Pulmonary artery endothelial cell (primary cell): ENCODE results near the gene OPN1MW. TPM values are rescaled to one million over a fixed set of nuclear protein-coding genes. Genes with fewer than 3 reads are reported as not detected.
"Not testable (repeated sequence)": the region's sequence is repeated elsewhere in the genome, so short reads cannot be mapped to it uniquely, and the experiment has no call there.

Experiments used
- DNase-seq: peaks from one replicate; pipeline ENCODE4 v3.0.0-alpha.2; 2011; ENCODE audit warnings: low read depth, low spot score
- total RNA-seq: library from RNA; depleted of rRNA; stranded (reverse); fragments of >200 nt; gene quantifications from 2 replicates; pipeline ENCODE4 v1.2.3, GENCODE V29; 2014

The OPN1MW gene
- total RNA-seq = not detected in 2 replicates

GRCh38 chrX:154182296-154182695 lies at the start of gene OPN1MW:
TSS of gene OPN1MW (plus strand) at chrX:154182596. CDS start at chrX:154182678, 82 bp downstream.
- DNase-seq = not testable (repeated sequence)

GRCh38 chrX:154135458-154136229 lies 46.8 kb upstream of the OPN1MW start:
- DNase-seq = no peak

GRCh38 chrX:154136627-154137161 lies 45.7 kb upstream of the OPN1MW start:
- DNase-seq = no peak

DNA sequence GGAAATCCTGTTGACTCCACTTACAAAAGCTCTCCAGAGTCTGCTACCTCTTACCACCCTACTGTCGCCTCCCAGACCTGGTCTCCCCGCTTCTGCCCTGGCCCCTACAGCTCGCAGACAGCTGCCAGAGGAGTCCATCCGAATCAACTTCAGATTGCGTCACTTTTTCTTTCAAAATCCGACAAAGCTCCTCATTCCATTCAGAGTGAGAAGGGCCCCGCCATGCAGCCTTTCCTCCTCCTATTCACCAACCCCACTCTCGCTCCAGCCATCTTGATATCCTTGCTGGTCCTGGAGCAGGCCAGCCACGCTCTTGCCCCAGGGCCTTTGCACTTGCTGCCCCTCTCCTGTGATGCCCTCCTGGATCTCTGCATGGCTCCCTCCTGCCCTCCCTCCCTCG lies 43.5 kb upstream of the OPN1MW start:
- DNase-seq = no peak

DNA sequence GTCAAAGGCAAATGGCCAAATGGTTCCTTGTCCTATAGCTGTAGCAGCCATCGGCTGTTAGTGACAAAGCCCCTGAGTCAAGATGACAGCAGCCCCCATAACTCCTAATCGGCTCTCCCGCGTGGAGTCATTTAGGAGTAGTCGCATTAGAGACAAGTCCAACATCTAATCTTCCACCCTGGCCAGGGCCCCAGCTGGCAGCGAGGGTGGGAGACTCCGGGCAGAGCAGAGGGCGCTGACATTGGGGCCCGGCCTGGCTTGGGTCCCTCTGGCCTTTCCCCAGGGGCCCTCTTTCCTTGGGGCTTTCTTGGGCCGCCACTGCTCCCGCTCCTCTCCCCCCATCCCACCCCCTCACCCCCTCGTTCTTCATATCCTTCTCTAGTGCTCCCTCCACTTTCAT lies 42.2 kb upstream of the OPN1MW start:
- no peak for DNase-seq

GRCh38 chrX:154140742-154141141 lies 41.7 kb upstream of the OPN1MW start:
- DNase-seq = no peak

- DNase-seq = no peak
Measured at GRCh38 chrX:154142386-154142785, 40.0 kb upstream of the OPN1MW start.

GRCh38 chrX:154142950-154143745 lies 39.2 kb upstream of the OPN1MW start:
- DNase-seq = no peak

DNA sequence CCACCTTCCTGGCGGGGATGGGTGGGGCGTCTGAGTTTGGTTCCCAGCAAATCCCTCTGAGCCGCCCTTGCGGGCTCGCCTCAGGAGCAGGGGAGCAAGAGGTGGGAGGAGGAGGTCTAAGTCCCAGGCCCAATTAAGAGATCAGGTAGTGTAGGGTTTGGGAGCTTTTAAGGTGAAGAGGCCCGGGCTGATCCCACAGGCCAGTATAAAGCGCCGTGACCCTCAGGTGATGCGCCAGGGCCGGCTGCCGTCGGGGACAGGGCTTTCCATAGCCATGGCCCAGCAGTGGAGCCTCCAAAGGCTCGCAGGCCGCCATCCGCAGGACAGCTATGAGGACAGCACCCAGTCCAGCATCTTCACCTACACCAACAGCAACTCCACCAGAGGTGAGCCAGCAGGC lies 38.4 kb upstream of the OPN1MW start, which contains the start of gene OPN1LW:
Gene OPN1LW, plus strand, starts transcription at position 234 of the 400 bp plus-strand sequence. Its CDS starts 41 bp downstream, at position 275.
- DNase-seq = not testable (repeated sequence)

- not testable (repeated sequence) for DNase-seq
Measured at GRCh38 chrX:154151030-154151429, 31.4 kb upstream of the OPN1MW start.

DNA sequence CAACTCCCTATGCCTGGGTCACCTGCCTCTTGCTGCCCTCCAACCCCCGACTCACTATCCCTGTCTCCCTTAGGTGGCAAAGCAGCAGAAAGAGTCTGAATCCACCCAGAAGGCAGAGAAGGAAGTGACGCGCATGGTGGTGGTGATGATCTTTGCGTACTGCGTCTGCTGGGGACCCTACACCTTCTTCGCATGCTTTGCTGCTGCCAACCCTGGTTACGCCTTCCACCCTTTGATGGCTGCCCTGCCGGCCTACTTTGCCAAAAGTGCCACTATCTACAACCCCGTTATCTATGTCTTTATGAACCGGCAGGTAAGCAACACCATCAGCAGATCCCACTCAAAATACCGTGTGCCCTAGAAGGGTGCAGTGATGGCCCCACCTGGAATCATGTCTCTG lies 26.2 kb upstream of the OPN1MW start:
- not testable (repeated sequence) for DNase-seq

DNA sequence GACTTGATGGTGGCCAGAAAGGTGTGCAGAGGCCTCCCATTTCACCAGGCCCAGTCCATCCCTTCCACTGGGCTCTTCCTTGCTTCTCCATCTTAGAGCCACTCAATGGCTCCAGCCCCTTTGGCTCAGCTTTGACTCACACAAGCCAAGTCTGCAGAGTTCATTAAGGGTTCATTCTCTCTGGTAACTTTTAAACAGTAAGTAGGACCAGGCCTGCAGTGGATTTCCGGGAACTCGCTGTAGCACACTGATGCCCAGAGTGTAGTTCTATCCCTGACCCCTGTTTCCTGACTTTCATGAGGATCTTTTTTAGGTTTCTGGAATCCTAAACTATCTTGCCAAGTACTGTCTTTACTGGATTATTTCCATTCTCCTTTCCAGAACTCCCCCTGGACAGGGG lies 25.2 kb upstream of the OPN1MW start:
- DNase-seq = not testable (repeated sequence)

GRCh38 chrX:154159345-154159744 lies 23.1 kb upstream of the OPN1MW start:
- DNase-seq = not testable (repeated sequence)

DNA sequence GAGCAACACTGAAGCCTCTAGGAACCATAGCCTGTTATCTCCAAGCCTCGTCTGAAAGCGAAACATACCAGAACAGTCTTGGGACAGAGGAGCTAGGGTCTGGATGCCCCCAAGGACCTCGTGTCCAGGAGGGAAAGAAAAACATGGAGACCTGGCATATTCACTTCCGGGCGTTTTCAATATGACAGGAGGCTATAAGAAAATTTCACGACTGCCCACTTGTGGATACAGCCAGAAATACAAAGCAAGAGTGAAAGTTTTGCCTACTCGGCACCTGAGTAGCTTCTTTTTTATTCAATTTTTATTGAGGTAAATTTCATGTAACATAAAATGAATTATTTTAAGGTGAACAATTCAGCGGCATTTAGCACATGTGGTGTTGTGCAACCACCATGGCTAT lies 17.5 kb upstream of the OPN1MW start:
- DNase-seq = not testable (repeated sequence)

DNA sequence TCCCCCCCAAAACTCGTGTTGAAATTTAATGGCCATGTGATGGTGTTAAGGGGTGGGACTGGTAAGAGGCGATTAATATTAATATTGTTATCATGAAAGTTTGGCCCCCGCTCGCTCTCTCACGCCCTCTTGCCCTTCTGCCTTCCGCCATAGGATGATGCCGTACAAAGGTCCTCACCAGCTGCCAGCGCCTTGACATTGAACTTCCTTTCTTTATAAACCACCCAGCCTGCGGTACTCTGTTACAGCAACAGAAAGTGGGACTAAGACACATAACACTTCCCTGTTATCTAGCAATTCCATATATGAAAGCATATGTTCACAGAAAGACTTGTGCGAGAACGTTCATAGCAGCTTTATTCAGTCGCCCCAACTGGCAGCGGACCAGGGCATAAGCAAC lies 14.0 kb upstream of the OPN1MW start:
- DNase-seq = not testable (repeated sequence)

GRCh38 chrX:154172535-154172943 lies 9.9 kb upstream of the OPN1MW start:
- DNase-seq = not testable (repeated sequence)

DNA sequence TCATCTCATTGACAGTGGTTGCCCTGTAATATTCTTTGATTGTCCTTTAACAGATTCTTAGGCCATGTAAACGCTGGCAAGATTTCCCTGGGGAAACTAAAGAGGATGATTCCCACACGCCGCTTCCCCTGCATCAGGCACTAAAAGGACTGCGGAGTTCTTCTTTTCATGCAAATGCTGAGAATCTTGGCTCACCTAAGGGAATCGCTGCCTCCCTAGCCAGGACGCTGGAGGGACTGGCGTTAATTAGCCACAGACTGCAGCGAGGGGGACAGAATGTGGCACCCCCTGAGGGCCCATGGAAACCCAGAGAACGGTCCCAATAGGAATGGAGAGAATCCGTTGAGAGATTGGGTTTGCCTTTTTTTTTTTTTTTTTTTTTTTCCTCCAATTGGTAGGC lies 8.0 kb upstream of the OPN1MW start:
- not testable (repeated sequence) for DNase-seq

DNA sequence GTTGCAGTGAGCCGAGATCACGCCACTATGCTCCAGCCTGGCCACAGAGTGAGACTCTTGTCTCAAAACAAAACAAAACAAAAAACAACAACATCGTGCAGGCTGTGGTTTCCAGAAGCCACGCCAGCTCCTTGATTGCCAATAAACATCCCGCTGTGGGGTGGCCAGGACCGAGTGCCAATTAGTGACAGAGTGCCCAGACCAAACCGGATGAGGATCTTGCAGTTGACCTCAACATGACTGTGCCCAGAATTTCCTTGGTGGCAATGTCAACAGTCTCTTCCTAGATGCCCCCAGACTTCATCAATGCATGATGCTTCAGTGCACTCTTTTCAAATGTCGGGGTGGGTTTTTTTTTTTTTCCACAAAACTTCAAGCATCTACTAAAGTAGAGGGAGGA lies 1.4 kb downstream of the OPN1MW start:
- DNase-seq = not testable (repeated sequence)

DNA sequence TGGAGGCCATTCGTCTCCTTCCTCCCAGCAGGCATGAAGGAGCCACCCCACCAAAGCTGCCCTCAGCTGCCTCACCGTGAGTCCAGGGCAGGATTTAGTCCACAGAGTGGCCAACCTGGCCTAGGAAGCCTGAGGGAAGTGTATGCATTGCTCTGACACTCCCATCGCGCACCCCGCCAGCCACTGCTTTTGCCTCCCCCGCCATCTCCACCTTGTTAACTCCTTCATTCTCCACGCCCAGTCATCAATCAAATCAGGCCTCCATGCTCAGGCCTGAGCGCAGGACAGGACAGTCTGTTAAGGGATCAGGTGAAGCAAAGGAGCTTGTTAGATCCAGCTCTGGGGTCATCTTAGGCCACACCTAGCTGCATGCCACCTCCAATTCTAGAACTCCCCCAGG lies 10.4 kb downstream of the OPN1MW start:
- not testable (repeated sequence) for DNase-seq

GRCh38 chrX:154194316-154194715 lies 11.9 kb downstream of the OPN1MW start:
- not testable (repeated sequence) for DNase-seq

- not testable (repeated sequence) for DNase-seq
Measured at GRCh38 chrX:154196466-154196865, 14.1 kb downstream of the OPN1MW start.
